GM20000 (cell line): ENCODE measurements around the gene ADD1.

ENCODE experiments used
- DNase-seq: peaks from one replicate; pipeline ENCODE4 v3.0.0; 2012; ENCODE audit warnings: low spot score
- TF ChIP-seq, protein P1 (sequence below): IDR thresholded peaks from 2 replicates; pipeline ENCODE4 v1.5.1; 2012; ENCODE audit warnings: mild to moderate bottlenecking, control low read depth; ENCODE audit errors: extremely low read depth, missing control alignments

ADD1 gene

DNA sequence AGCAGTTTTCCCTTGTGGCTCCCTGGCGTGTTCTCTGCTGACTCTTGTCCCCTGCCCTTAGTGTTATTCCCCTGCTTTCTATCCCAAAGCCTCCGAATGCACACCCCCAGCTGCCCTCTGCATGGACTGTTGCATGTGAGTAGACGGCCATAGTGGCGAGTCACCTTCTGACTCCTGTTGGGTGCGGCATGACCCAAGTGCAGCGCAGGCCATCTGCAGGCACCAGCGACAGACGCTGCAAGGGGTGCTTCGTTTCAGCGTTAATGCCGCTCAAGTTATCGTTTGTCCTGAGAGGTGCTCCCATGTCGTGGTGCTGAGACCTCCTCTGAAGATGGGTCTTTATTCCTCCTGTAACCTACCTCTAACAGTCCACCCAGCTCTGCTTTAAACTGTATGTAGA is 61.9 kb downstream of the ADD1 start:
- TF ChIP-seq, protein P1, sequence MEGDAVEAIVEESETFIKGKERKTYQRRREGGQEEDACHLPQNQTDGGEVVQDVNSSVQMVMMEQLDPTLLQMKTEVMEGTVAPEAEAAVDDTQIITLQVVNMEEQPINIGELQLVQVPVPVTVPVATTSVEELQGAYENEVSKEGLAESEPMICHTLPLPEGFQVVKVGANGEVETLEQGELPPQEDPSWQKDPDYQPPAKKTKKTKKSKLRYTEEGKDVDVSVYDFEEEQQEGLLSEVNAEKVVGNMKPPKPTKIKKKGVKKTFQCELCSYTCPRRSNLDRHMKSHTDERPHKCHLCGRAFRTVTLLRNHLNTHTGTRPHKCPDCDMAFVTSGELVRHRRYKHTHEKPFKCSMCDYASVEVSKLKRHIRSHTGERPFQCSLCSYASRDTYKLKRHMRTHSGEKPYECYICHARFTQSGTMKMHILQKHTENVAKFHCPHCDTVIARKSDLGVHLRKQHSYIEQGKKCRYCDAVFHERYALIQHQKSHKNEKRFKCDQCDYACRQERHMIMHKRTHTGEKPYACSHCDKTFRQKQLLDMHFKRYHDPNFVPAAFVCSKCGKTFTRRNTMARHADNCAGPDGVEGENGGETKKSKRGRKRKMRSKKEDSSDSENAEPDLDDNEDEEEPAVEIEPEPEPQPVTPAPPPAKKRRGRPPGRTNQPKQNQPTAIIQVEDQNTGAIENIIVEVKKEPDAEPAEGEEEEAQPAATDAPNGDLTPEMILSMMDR, result no peak
- no peak for DNase-seq

DNA sequence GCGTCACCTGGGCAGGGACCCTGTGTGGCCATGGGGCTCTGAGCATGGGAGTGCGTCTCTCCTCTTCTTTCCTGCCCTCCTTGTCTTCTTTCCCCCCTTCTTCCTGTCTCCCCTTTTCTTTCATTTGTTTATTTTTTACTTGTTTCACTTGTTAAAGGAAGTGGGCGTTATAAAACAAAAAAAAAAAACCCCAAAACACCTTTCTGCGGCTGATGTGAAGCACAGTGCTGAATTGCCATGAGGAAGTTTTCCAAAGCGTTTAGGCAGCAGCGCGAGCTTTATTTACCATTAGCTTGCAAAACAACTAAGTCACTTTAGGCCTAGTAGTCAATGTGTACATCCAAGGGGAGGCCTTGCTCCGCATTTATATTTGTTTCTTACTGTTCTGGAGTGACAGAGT is 62.6 kb downstream of the ADD1 start:
- DNase-seq, result no peak
- TF ChIP-seq, protein P1, result no peak

DNA sequence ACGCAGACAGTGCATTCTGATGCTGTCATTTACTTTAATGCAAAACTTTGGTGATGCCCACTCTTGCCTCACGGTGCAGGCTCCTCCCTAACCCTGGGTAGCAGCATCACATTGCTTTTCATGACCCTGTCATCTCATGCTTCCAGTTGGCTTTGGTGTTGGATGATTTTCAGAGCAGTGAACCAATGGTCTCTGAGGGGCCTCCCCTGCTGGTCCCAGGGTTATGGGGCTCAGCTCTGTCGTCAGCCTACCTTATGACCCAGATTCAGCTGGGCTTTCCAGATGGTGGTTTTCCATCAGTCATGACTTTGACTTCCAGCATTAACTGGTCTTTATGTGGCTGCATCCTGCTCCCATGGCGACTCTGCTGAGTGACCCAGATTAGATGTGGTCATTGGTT is 63.6 kb downstream of the ADD1 start:
- TF ChIP-seq, protein P1, result no peak
- no peak for DNase-seq

DNA sequence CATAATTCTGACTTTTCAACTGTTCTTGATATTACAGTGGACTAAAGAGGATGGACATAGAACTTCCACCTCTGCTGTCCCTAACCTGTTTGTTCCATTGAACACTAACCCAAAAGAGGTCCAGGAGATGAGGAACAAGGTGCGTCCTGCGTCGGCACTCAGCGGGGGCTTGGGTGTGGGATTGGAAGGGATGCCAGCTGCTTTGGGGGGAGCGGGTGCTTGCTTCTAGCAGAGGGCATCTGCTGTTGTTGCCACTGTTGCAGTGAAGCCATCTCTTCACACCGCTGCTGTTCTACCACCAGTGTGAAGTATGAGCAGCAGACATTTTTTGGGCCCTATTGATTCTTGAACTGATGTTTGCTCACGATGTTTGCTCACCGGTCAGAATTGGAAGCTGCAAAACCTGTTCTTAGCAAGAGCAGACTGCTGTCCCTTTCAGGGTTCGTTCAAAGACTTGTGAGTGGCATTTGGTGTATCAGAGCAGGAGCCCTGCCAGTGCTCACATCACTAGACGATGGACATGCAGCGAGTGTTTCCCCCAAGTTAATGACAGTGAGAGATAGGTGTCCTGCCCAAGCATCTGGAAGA is 64.2 kb downstream of the ADD1 start:
- TF ChIP-seq, protein P1, result no peak
- DNase-seq, result no peak

DNA sequence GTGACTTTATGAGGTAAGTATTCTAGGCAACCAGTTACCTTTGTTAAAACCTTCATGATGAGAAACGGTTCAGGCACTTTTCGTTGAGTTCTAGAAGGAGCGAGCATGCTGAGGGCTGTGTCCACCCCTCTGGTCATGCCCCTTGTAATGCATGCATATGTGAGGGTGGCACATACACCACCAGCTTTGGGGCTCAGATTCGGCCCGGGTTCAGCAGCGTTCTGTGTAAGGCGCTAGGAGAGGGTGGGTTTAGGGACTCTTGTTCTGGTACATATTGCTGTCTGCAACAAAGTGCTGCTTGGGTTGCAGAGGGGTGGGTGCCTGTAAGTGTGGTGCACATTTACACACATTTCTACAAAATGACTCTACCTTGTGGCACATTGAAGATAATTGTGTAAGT is 65.0 kb downstream of the ADD1 start:
- no peak for DNase-seq
- TF ChIP-seq, protein P1, result no peak

DNA sequence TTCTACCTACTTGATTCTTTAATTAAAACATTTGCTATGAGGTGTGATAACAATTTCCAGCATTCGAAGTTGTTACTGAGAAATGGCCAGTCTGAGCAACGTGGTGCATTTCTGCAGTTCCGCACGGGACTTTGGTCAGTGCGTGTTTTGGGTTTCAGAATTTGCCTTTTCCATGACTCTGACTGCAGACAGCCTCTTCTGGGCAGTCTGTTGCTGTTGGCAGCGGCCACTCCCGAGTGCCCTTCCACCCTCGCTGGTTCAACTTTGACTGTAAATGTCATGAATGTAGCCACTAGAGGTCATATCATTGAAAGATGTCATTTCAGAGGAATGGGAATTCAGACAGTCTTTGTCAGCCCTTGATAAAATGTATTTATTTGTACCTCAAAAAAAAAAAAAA is 65.9 kb downstream of the ADD1 start:
- DNase-seq, result no peak
- TF ChIP-seq, protein P1, result no peak

DNA sequence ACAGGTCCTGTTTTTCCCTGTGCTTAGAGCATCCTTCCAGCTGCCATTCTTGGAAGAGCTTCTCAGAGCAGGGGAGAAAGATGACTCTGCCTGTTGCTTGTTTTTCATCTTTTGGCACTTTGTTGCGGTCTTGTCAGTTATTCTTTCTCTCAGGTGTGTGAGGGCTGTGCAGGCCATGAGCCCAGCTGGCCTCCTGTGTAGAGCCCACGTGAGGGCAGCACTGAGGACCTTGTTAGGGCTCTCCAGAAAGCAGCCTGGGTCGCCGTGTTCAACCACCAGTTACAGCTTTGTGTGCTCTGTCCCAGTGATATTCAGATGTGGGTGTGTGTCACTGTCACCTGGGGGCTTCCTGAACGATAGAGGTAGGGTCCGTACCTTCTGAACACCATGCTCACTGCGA is 66.8 kb downstream of the ADD1 start:
- no peak for DNase-seq
- TF ChIP-seq, protein P1, result peak; percentile 23
